Measurements from ENCODE around the gene TMEM229B. TPM values are rescaled to one million over a fixed set of nuclear protein-coding genes. Genes with fewer than 3 reads are reported as not detected.

The TMEM229B gene
- total RNA-seq, 1 donor from 2014 or later = 0.80 TPM

Other genes starting within 250 kb of the TMEM229B start
- gene PALS1, start 247.3 kb downstream of the TMEM229B start, total RNA-seq = 21.6 TPM
- 70.0 TPM for gene ATP6V1D, start 128.9 kb downstream of the TMEM229B start, total RNA-seq
- 94.2 TPM for gene EIF2S1, start 128.4 kb downstream of the TMEM229B start, total RNA-seq
- gene PLEK2, start 76.6 kb downstream of the TMEM229B start, total RNA-seq = 24.5 TPM
- gene PLEKHH1, start 44.6 kb upstream of the TMEM229B start, total RNA-seq = 4.5 TPM
- gene PIGH, start 111.5 kb upstream of the TMEM229B start, total RNA-seq = 13.1 TPM
- 35.6 TPM for gene ARG2, start 131.2 kb upstream of the TMEM229B start, total RNA-seq
- gene VTI1B, start 185.9 kb upstream of the TMEM229B start, total RNA-seq = 81.0 TPM
- gene RDH11, start 207.0 kb upstream of the TMEM229B start, total RNA-seq = 60.1 TPM
- 30.9 TPM for gene RDH12, start 213.2 kb upstream of the TMEM229B start, total RNA-seq

Data from esophagus mucosa (tissue), 1 donor.